Gastrocnemius medialis (tissue), 4 donors: ENCODE data around the gene PTPN3. TPM values are rescaled to one million over a fixed set of nuclear protein-coding genes. Genes with fewer than 3 reads are reported as not detected.
A peak's percentile ranks its signal among the peaks of the same experiment; 100 is the strongest.

Experiments
- ATAC-seq, 2 donors: fragments of 150-250 bp; one replicate each; pipeline ENCODE4 v1.9.1; 2016
- DNase-seq, 2 donors: peaks; one replicate each; pipeline ENCODE4 v3.0.0-alpha.2; 2019
- H3K27ac ChIP-seq, 4 donors: fragments of 200-600 bp; sonication (generic); 1 replicate in 1 of 4; 2 replicates in 3 of 4; pipeline ENCODE4 v1.5.1; 2016 to 2018; ENCODE audit warnings: mild to moderate bottlenecking in 2 of 4, moderate library complexity in 1 of 4
- H3K27me3 ChIP-seq, 3 donors: fragments of 200-600 bp; sonication (generic) in 2 of 3; 1 replicate in 1 of 3; 2 replicates in 2 of 3; pipeline versions ENCODE4 v1.5.1 to v1.6.0; 2016 to 2019; ENCODE audit warnings: mild to moderate bottlenecking in 1 of 3, moderate library complexity in 1 of 3
- H3K36me3 ChIP-seq, 2 donors: fragments of 200-600 bp; sonication (generic) in 1 of 2; one replicate each; pipeline ENCODE4 v1.5.1; 2017 to 2018
- H3K4me1 ChIP-seq, 2 donors: fragments of 200-600 bp; sonication (generic) in 1 of 2; one replicate each; pipeline ENCODE4 v1.5.1; 2016 to 2017; ENCODE audit warnings: mild to moderate bottlenecking in 2 of 2
- H3K4me3 ChIP-seq, 4 donors: fragments of 200-600 bp; sonication (generic) in 3 of 4; 1 replicate in 1 of 4; 2 replicates in 3 of 4; pipeline ENCODE4 v1.5.1; 2016 to 2019; ENCODE audit warnings: mild to moderate bottlenecking in 2 of 4
- H3K9me3 ChIP-seq, 3 donors: fragments of 200-600 bp; sonication (generic) in 2 of 3; 1 replicate in 1 of 3; 2 replicates in 2 of 3; pipeline ENCODE4 v1.5.1; 2016 to 2019
- CTCF ChIP-seq, 5 experiments: fragments of 450-650 bp in 3 of 5; fragments of 200-600 bp in 2 of 5; sonication (generic) in 2 of 5; IDR thresholded peaks in 4 of 5; conservative IDR thresholded peaks in 1 of 5; 1 replicate in 4 of 5; 2 replicates in 1 of 5; pipeline ENCODE4 v1.5.1; 2016 to 2019; ENCODE audit warnings: antibody characterized with exemption in 5 of 5, mild to moderate bottlenecking in 3 of 5, moderate library complexity in 3 of 5
- POLR2A ChIP-seq, 2 donors: fragments of 450-650 bp; IDR thresholded peaks; one replicate each; pipeline ENCODE4 v1.6.1; 2017; ENCODE audit warnings: antibody characterized with exemption in 2 of 2, mild to moderate bottlenecking in 2 of 2, moderate library complexity in 2 of 2
- in situ Hi-C, 4 donors: fragments of 200-750 bp; cut with MboI; loops; one replicate each; pipeline versions ENCODE4 v1.15.0 to v1.8.0; 2017; ENCODE audit warnings: low sequenced_read_pairs in 4 of 4
- intact Hi-C: fragments of 100-400 bp; cut with DNase I; formaldehyde crosslinking; loops from one replicate; pipeline ENCODE4 v1.15.1; 2023; ENCODE audit warnings: low total_unique reads
- total RNA-seq, 4 donors: library from RNA; depleted of rRNA; stranded (reverse); fragments of >200 nt; gene quantifications; one replicate each; pipeline versions ENCODE4 v1.1.0 to v1.2.3, GENCODE V29; 2016

The PTPN3 gene
- total RNA-seq, 4 donors from 2014 or later = 15.6 to 305 (median 82.2) TPM

- peaks cover 52 to 75% of the 10 kb centered on the region in 2 donors for H3K4me1 ChIP-seq
- H3K4me3 ChIP-seq = peak overlapping the region; percentile 42 to 59 (median 51)
- intact Hi-C loops = no loop called here
- ATAC-seq = no peak
- H3K27ac ChIP-seq = peak overlapping the region; percentile 90 to 95 (median 92)
- H3K9me3 ChIP-seq = no peaks in the 10 kb centered on the region
- in situ Hi-C loops = no loop called here
- DNase-seq = no peak
- no peaks in the 10 kb centered on the region for H3K27me3 ChIP-seq
- TF ChIP-seq POLR2A (IDR thresholded peaks at IDR 0.05) (no peak), CTCF (IDR thresholded peaks at IDR 0.05 in 4 of 5, conservative IDR thresholded peaks at IDR 0.05 in 1 of 5) (no peak)
- H3K36me3 ChIP-seq = peaks cover 0 to 19% of the 10 kb centered on the region in 2 donors
Observed at GRCh38 chr9:109419531-109419930, 78.6 kb downstream of the PTPN3 start.

GRCh38 chr9:109418827-109419226, 79.3 kb downstream of the PTPN3 start:
- no peak for DNase-seq
- intact Hi-C loops = no loop called here
- ATAC-seq = no peak
- Histone ChIP-seq H3K27ac (peak overlapping the region; percentile 90 to 95 (median 92)), H3K4me3 (peak overlapping the region in 3 of 4 donors; percentile 42 to 59 (median 56)), H3K9me3 (no peaks in the 10 kb centered on the region), H3K36me3 (peaks cover 0 to 21% of the 10 kb centered on the region in 2 donors), H3K4me1 (peaks cover 54 to 72% of the 10 kb centered on the region in 2 donors), H3K27me3 (no peaks in the 10 kb centered on the region)
- in situ Hi-C loops = no loop called here
- TF ChIP-seq POLR2A (IDR thresholded peaks at IDR 0.05) (no peak), CTCF (IDR thresholded peaks at IDR 0.05 in 4 of 5, conservative IDR thresholded peaks at IDR 0.05 in 1 of 5) (no peak)

GRCh38 chr9:109417585-109418544, 80.2 kb downstream of the PTPN3 start:
- Histone ChIP-seq H3K27me3 (no peaks in the 10 kb centered on the region), H3K4me3 (peak overlapping the region; percentile 14 to 59 (median 50)), H3K9me3 (no peaks in the 10 kb centered on the region), H3K27ac (peak overlapping the region; percentile 90 to 95 (median 92)), H3K36me3 (peaks cover 0 to 21% of the 10 kb centered on the region in 2 donors), H3K4me1 (peaks cover 54 to 64% of the 10 kb centered on the region in 2 donors)
- ATAC-seq = peak; percentile 44 to 64
- intact Hi-C loops = no loop called here
- DNase-seq = peak; percentile 66 to 86
- in situ Hi-C loops = no loop called here
- TF ChIP-seq CTCF (IDR thresholded peaks at IDR 0.05 in 4 of 5, conservative IDR thresholded peaks at IDR 0.05 in 1 of 5) (no peak), POLR2A (IDR thresholded peaks at IDR 0.05) (peak; percentile 71 to 75)

GRCh38 chr9:109417054-109417453, 81.1 kb downstream of the PTPN3 start:
- Histone ChIP-seq H3K27ac (peak overlapping the region; percentile 90 to 95 (median 92)), H3K27me3 (no peaks in the 10 kb centered on the region), H3K4me3 (peak overlapping the region; percentile 14 to 59 (median 50)), H3K36me3 (peaks cover 0 to 21% of the 10 kb centered on the region in 2 donors), H3K9me3 (no peaks in the 10 kb centered on the region), H3K4me1 (peaks cover 53 to 61% of the 10 kb centered on the region in 2 donors)
- in situ Hi-C loops (no loop called here), intact Hi-C loops (no loop called here)
- ATAC-seq = peak; percentile 70 to 75
- peak in 1 of 2 donors; percentile 63 for DNase-seq
- TF ChIP-seq CTCF (IDR thresholded peaks at IDR 0.05 in 4 of 5, conservative IDR thresholded peaks at IDR 0.05 in 1 of 5) (no peak), POLR2A (IDR thresholded peaks at IDR 0.05) (peak; percentile 65 to 70)
